Stimulated activated naive CD4-positive, alpha-beta T cell treated with Interleukin-2 at 50 U/mL for 16 hours (primary cell): ENCODE results near the gene OPCML.

ENCODE experiments used
- DNase-seq: peaks from one replicate; lab custom pipeline; 2025; lab: John Stamatoyannopoulos, UW

The OPCML gene

DNA sequence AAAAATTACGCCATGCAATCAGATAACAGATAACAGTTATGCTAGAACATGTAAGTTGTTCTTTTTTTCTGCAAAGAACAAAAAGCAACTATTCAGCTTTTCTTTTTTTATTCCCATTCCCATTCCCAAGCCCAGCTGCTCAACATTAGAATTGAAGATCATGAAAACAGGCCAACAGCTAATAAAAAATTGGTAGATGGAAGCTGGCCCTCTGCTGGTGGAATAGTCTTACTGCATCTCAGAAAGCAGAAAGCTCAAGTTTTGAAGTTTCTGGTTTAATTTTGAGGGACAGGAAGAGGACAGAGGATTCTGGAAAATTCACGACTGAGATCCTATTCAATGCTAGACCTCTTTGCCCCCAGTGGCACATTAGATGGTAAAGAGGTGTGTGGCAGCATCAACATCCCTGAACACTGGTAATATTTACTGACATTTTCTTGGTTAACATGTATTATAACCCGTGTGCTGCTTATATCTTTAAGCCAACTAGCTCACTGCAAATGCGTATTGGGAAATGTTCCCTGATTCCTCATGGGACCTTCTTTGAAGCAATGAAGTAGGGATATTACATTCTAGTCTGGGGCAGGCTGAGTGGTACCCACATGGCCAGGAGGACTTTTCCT lies 591.2 kb downstream of the OPCML start:
- no peak for DNase-seq

DNA sequence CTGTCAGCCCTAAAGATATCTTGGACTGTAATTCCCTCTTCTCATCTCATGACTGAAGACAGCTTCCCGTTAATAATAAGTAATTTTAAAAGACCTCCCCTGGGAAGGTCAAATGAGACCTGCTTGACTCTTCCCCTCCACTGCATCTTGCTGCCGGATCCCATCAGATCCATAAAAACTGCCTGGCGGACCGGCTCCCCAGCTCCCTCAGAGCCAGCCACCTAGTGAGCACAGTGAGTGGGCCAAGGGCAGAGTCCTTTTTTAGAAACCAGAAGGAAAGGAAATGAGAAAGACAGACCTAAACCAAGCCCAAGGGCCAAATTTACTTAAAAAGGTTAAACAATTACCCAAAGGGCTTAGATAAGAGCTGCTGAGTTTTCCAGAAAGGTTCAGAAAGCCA lies 595.3 kb downstream of the OPCML start:
- DNase-seq: no peak

- DNase-seq: no peak
These were observed 596.9 kb downstream of the OPCML start for GRCh38 chr11:132935383-132935782.

DNA sequence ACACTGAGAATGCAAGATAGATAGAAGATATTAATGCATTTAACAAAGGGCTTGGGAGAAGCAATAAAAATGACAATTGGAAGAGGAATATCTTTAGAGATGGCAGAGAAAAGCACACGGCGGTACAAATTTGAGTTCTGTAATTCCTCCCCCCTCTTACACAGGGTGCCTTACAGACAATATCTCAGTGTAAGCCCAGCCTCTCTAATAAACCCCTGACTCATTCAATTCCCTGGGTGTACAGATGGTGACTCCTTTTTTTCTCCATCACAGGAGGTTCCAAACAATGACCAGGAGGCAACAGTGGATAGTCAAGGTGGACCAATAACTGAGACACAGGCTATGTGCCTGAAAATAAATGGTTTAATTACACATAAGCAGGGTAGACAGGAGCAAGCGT lies 598.6 kb downstream of the OPCML start:
- DNase-seq: no peak

GRCh38 chr11:132925825-132926469 lies 606.4 kb downstream of the OPCML start:
- no peak for DNase-seq

GRCh38 chr11:132921597-132921996 lies 610.7 kb downstream of the OPCML start:
- DNase-seq: no peak

- no peak for DNase-seq
These were observed 611.7 kb downstream of the OPCML start for GRCh38 chr11:132920451-132921096.

- no peak for DNase-seq
These were observed 617.7 kb downstream of the OPCML start for GRCh38 chr11:132914600-132914999.

GRCh38 chr11:132913886-132914285 lies 618.4 kb downstream of the OPCML start:
- no peak for DNase-seq

GRCh38 chr11:132913295-132913694 lies 619.0 kb downstream of the OPCML start:
- DNase-seq: no peak

GRCh38 chr11:132911186-132911585 lies 621.1 kb downstream of the OPCML start:
- no peak for DNase-seq

- no peak for DNase-seq
These were observed 622.1 kb downstream of the OPCML start for GRCh38 chr11:132910011-132910760.

DNA sequence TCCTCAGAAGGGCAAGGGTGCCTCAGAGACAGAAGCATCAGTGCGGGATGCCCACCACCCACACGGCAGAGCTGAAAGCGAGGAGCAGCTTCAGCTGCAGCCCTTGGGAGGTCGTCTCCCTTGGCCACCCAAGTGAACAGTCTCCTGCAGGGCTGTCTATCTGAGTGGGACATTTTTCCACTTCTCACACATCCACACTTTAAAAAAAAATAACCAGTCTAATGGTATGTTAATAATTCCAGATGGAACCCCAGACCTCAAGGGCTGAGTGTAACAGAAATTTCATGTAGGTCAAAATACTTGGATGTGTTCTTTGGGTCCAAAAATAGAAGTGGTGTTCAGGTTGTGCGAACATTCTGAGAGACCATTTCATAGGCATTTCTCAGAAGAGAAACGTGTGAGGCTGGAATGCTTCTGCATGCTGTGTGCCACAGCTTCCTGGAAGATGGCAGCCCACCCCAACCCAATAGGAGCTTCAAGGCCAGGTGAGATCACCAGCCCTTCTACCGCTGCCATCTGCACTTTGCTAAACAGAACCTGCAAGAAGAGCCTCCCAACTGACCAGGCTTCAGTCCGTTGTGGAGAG lies 623.2 kb downstream of the OPCML start:
- no peak for DNase-seq

GRCh38 chr11:132908414-132908810 lies 623.9 kb downstream of the OPCML start:
- DNase-seq: no peak

- DNase-seq: no peak
These were observed 624.5 kb downstream of the OPCML start for GRCh38 chr11:132907651-132908413.

GRCh38 chr11:132904607-132905006 lies 627.7 kb downstream of the OPCML start:
- no peak for DNase-seq

DNA sequence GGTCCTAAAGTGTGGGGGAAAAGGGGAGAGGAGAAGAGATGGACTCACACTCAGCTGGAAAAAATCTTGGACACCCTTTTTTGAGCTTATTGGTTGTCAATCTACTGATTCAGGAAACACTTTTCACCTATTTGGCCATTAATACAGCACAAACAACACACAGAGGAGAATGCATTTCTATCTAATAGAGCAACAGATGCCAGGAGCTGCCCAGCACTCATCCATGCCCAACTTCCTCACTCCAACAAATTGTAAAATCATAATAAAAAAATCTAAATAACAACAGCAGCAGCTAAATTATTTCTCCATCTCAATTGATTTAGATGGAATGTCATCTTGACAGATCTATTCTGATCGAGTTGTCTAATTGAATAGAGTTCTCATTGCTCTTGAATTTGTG lies 628.2 kb downstream of the OPCML start:
- no peak for DNase-seq

GRCh38 chr11:132901638-132902471 lies 630.4 kb downstream of the OPCML start:
- no peak for DNase-seq

GRCh38 chr11:132898676-132899075 lies 633.6 kb downstream of the OPCML start:
- DNase-seq: no peak

DNA sequence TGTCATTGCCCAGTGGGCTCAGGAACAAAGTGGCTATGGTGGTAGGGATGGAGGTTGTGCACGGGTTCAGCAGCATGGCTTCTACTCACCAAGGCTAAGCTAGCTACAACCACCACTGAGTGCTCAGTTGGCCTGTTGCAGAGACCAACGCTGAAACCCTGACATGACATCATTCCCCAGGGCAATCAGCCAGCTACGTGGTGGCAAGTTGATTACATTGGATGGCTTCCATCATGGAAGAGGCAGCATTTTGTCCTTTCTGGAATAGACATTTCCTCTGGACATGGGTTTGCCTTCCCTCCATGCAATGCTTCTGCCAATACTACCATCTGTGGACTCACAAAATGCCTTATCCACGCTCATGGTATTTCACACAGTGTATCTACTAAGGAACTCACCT lies 634.3 kb downstream of the OPCML start:
- no peak for DNase-seq

DNA sequence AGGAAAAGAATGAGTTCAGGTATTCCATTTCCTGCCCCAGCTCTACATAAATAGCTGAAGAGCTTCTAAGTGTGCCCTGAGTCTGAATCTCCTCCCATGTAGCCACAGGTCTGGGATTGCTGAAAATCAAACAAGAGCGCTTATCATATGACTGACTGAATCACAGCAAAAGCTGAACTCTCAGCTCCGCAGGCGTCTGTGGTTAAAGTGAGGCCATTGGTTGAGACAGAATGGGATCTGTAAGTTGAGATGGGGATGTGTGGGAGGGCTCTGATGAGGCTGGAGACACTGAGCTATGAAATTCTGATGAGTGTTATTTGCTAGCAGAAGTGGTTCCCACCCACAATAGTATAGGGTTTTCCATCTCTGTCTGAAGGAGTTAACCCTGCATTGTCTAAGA lies 637.0 kb downstream of the OPCML start:
- DNase-seq: no peak
